Left renal pelvis (tissue), 4 donors: ENCODE results near the gene TTC24. TPM values are rescaled to one million over a fixed set of nuclear protein-coding genes. Genes with fewer than 3 reads are reported as not detected.

Experiments used
- DNase-seq, 4 donors: peaks; one replicate each; pipeline ENCODE4 v3.0.0-alpha.2; 2013; ENCODE audit warnings: low read depth in 4 of 4, low spot score in 3 of 4
- polyA plus RNA-seq, 4 donors: library from polyadenylated mRNA; unstranded; fragments of 120-200 nt; gene quantifications; one replicate each; pipeline ENCODE4 v1.2.1, GENCODE V29; 2013; ENCODE audit not compliant: insufficient read length in 4 of 4

TTC24 gene
- polyA plus RNA-seq, 4 donors = 0.79 to 2.0 (median 1.1) TPM

- no peak for DNase-seq
These were observed 52.8 kb downstream of the TTC24 start for GRCh38 chr1:156632355-156632754.

Other genes starting within 250 kb of the TTC24 start
- 100 to 1,000 TPM; 211 to 364 (median 337) TPM for gene CCT3, start 241.4 kb upstream of the TTC24 start, polyA plus RNA-seq
- 1 to 10 TPM in 2 of 4 donors, under 1 TPM in 2; 0.23 to 2.2 (median 0.67) TPM for gene TSACC, start 241.2 kb upstream of the TTC24 start, polyA plus RNA-seq
- 10 to 100 TPM in 3 of 4 donors, under 1 TPM in 1; 0.26 to 26.3 (median 10.4) TPM for gene RHBG, start 210.5 kb upstream of the TTC24 start, polyA plus RNA-seq
- 10 to 100 TPM; 21.1 to 30.2 (median 24.2) TPM for gene MEF2D, start 78.9 kb upstream of the TTC24 start, polyA plus RNA-seq
- gene IQGAP3, start 7.2 kb upstream of the TTC24 start, polyA plus RNA-seq = 10 to 100 TPM; 11.6 to 15.7 (median 13.6) TPM
- gene NAXE, start 12.1 kb downstream of the TTC24 start, polyA plus RNA-seq = 10 to 100 TPM; 53.7 to 75.2 (median 74.5) TPM
- gene GPATCH4, start 21.8 kb downstream of the TTC24 start, polyA plus RNA-seq = 10 to 100 TPM; 20.5 to 35.1 (median 32.8) TPM
- gene HAPLN2, start 39.7 kb downstream of the TTC24 start, polyA plus RNA-seq = under 1 TPM; 0.16 to 0.63 (median 0.28) TPM
- gene BCAN, start 62.4 kb downstream of the TTC24 start, polyA plus RNA-seq = under 1 TPM; 0.21 to 0.82 (median 0.36) TPM
- 100 to 1,000 TPM in 3 of 4 donors, 10 to 100 TPM in 1; 55.8 to 159 (median 147) TPM for gene NES, start 97.7 kb downstream of the TTC24 start, polyA plus RNA-seq
- gene CRABP2, start 125.9 kb downstream of the TTC24 start, polyA plus RNA-seq = 100 to 1,000 TPM in 2 of 4 donors, 10 to 100 TPM in 2; 96.4 to 313 (median 105) TPM
- 10 to 100 TPM; 29.3 to 49.2 (median 31.7) TPM for gene METTL25B, start 148.7 kb downstream of the TTC24 start, polyA plus RNA-seq
- 10 to 100 TPM; 39.0 to 46.1 (median 43.7) TPM for gene ISG20L2, start 149.0 kb downstream of the TTC24 start, polyA plus RNA-seq
- gene MRPL24, start 161.4 kb downstream of the TTC24 start, polyA plus RNA-seq = 10 to 100 TPM; 45.8 to 72.7 (median 66.1) TPM
- 100 to 1,000 TPM; 174 to 284 (median 268) TPM for gene HDGF, start 172.0 kb downstream of the TTC24 start, polyA plus RNA-seq
- 100 to 1,000 TPM in 3 of 4 donors, 10 to 100 TPM in 1; 94.8 to 133 (median 117) TPM for gene PRCC, start 187.8 kb downstream of the TTC24 start, polyA plus RNA-seq
- 1 to 10 TPM in 2 of 4 donors, under 1 TPM in 2; 0.60 to 2.3 (median 0.95) TPM for gene SH2D2A, start 237.1 kb downstream of the TTC24 start, polyA plus RNA-seq